GM12878 (cell line): Measurements from ENCODE around the gene FOXL3. TPM values are rescaled to one million over a fixed set of nuclear protein-coding genes. Genes with fewer than 3 reads are reported as not detected.

Source experiments
- ATAC-seq: fragments of 200-7000 bp; cut with Tn5 transposase; 3 replicates; pipeline ENCODE4 v1.9.1; 2020; ENCODE audit warnings: mild to moderate bottlenecking, moderate library complexity
- BruUV-seq: library from RNA; stranded (reverse); fragments of 400-500 nt; replicated peaks from 2 replicates; lab custom pipeline; 2021; lab: Mats Ljungman, UMichigan
- CTCF ChIA-PET: fragments of 300-600 bp; sonication (Branson Sonifier 250); formaldehyde crosslinking; extraction: SDS; loops from one replicate; lab custom pipeline; 2021; ENCODE audit warnings: inconsistent platforms; lab: Yijun Ruan, JAX
- POLR2A ChIA-PET: fragments of 350-600 bp; formaldehyde crosslinking; extraction: SDS; loops from one replicate; lab custom pipeline; 2021; ENCODE audit warnings: inconsistent platforms; lab: Charles Lee
- RAD21 ChIA-PET: fragments of 300-600 bp; sonication (Branson Sonifier 250); formaldehyde crosslinking; loops from one replicate; lab custom pipeline; 2023; ENCODE audit warnings: antibody characterized with exemption; ENCODE audit not compliant: unreplicated experiment; lab: Charles Lee
- SMC1A ChIA-PET: fragments of 300-600 bp; sonication (Branson Sonifier 250); formaldehyde crosslinking; loops from one replicate; lab custom pipeline; 2023; ENCODE audit not compliant: unreplicated experiment, uncharacterized antibody; lab: Charles Lee
- DNase-seq: peaks from one replicate; pipeline ENCODE4 v3.0.0-alpha.2; 2011; ENCODE audit warnings: low read depth, low spot score
- FAIRE-seq: peaks from 3 replicates; lab custom pipeline; 2011; peaks lifted over from hg19 to GRCh38; lab: Jason Lieb, UNC
- H2AFZ ChIP-seq: 2 replicates; pipeline ENCODE4 v1.6.0; 2011; ENCODE audit warnings: low read depth, low read length, control low read depth; ENCODE audit not compliant: control insufficient read depth
- H3K27ac ChIP-seq: 2 replicates; pipeline ENCODE4 v1.5.1; 2011; ENCODE audit warnings: control low read depth; ENCODE audit not compliant: control insufficient read depth, insufficient read depth
- H3K27me3 ChIP-seq, 2 experiments: replicated peaks in 1 of 2; 2 replicates each; pipeline versions ENCODE4 v1.6.0 to v1.6.1; 2011; ENCODE audit warnings: low read length in 1 of 2; ENCODE audit not compliant: control insufficient read depth in 2 of 2, insufficient read depth in 2 of 2
- H3K36me3 ChIP-seq, 2 experiments: 2 replicates each; pipeline ENCODE4 v1.5.1; 2011; ENCODE audit warnings: low read length in 1 of 2; ENCODE audit not compliant: control insufficient read depth in 2 of 2, insufficient read depth in 2 of 2
- H3K4me1 ChIP-seq: 2 replicates; pipeline ENCODE4 v1.6.1; 2011; ENCODE audit warnings: mild to moderate bottlenecking, low read length, moderate library complexity, mixed read lengths; ENCODE audit not compliant: control insufficient read depth, insufficient read depth
- H3K4me2 ChIP-seq: 2 replicates; pipeline ENCODE4 v1.6.0; 2011; ENCODE audit warnings: control low read depth; ENCODE audit not compliant: control insufficient read depth, insufficient read depth
- H3K4me3 ChIP-seq: fragments of 200-600 bp; sonication (generic); 2 replicates; pipeline ENCODE4 v1.5.1; 2016
- H3K79me2 ChIP-seq: 2 replicates; pipeline ENCODE4 v1.6.0; 2011; ENCODE audit warnings: low read length; ENCODE audit not compliant: control insufficient read depth, insufficient read depth
- H3K9ac ChIP-seq: 2 replicates; pipeline ENCODE4 v1.8.0; 2011; ENCODE audit warnings: low read length, control low read depth, mixed read lengths; ENCODE audit not compliant: control insufficient read depth, insufficient read depth
- H3K9me3 ChIP-seq: replicated peaks from 3 replicates; pipeline ENCODE4 v1.5.1; 2011; ENCODE audit warnings: mild to moderate bottlenecking, low read length; ENCODE audit not compliant: control insufficient read depth, insufficient read depth
- H4K20me1 ChIP-seq: 2 replicates; pipeline ENCODE4 v1.6.0; 2011; ENCODE audit not compliant: control insufficient read depth, insufficient read depth
- EP300 ChIP-seq, 2 experiments: fragments of 150-350 bp in 1 of 2; IDR thresholded peaks; 2 replicates each; pipeline ENCODE4 v1.6.1; 2011 to 2012; ENCODE audit warnings: low read depth in 2 of 2, low read length in 2 of 2, borderline replicate concordance in 1 of 2, improper control_type of control experiment in 1 of 2, inconsistent platforms in 1 of 2; ENCODE audit not compliant: control insufficient read depth in 1 of 2
- MXI1 ChIP-seq: fragments of 150-350 bp; IDR thresholded peaks from 2 replicates; pipeline ENCODE4 v1.6.1; 2011; ENCODE audit warnings: low read depth, mild to moderate bottlenecking, inconsistent platforms, low read length, improper control_type of control experiment
- REST ChIP-seq: IDR thresholded peaks from 2 replicates; pipeline ENCODE4 v1.6.1; 2012; ENCODE audit warnings: mild to moderate bottlenecking, low read depth, low read length
- WGBS: methylation state at CpG from one replicate; pipeline ENCODE4 v1.1.6; 2016; ENCODE audit warnings: low lambda C conversion rate; ENCODE audit not compliant: insufficient replicate concordance, insufficient coverage; ENCODE audit errors: missing lambda C conversion rate; 5-methylcytosine and 5-hydroxymethylcytosine counted together
- in situ Hi-C: fragments of 300-500 bp; cut with MboI; formaldehyde crosslinking; loops from 9 replicates; pipeline ENCODE4 v1.14.3; 2018; ENCODE audit warnings: mixed read lengths
- intact Hi-C: fragments of 100-400 bp; cut with micrococcal nuclease; formaldehyde crosslinking; loops from one replicate; pipeline ENCODE4 v1.14.2; 2022; ENCODE audit not compliant: unreplicated experiment
- polyA plus RNA-seq, 11 experiments: library from polyadenylated mRNA; depleted of rRNA in 4 of 11; unstranded in 6 of 11; stranded (reverse) in 5 of 11; fragments of >200 nt; fragmentation: Nextera tagmentation in 4 of 11; fragmentation: Illumina TruSeq in 1 of 11; extraction: Ambion mirVana in 4 of 11; extraction: Trizol in 1 of 11; gene quantifications; 1 replicate in 1 of 11; 2 replicates in 10 of 11; pipeline versions ENCODE4 v1.2.1 to v1.2.3, GENCODE V29; 2011 to 2016; ENCODE audit warnings: inconsistent platforms in 2 of 11, missing spikeins in 2 of 11, low read depth in 1 of 11
- total RNA-seq, 4 experiments: library from RNA; depleted of rRNA in 3 of 4; stranded (reverse); fragments of >200 nt in 3 of 4; fragmentation: Illumina TruSeq in 1 of 4; extraction: Trizol in 1 of 4; gene quantifications; 2 replicates each; pipeline versions ENCODE4 v1.2.1 to v1.2.3, GENCODE V29; 2013 to 2021

The FOXL3 gene
- total and polyA plus RNA-seq, 10 of the 15 experiments (the other 5 are each of a cell fraction or from before 2014, with no cell fraction given), result not detected

GRCh38 chr7:330511-331230, 40.7 kb downstream of the FOXL3 start:
- Histone ChIP-seq H3K9me3 (no peaks in the 10 kb centered on the region; the same call in 2 of the 3 replicates), H3K4me2 (no peak overlapping the region), H3K4me3 (no peak overlapping the region), H2AFZ (no peak overlapping the region), H4K20me1 (no peaks in the 10 kb centered on the region), H3K4me1 (no peaks in the 10 kb centered on the region), H3K27me3 (no peaks in the 10 kb centered on the region), H3K79me2 (no peaks in the 10 kb centered on the region), H3K27ac (no peak overlapping the region), H3K36me3 (no peaks in the 10 kb centered on the region), H3K9ac (no peak overlapping the region)
- DNase-seq (no peak), FAIRE-seq (no peak), ATAC-seq (no peak)
- ChIA-PET RAD21 (no interaction called here), CTCF (interaction anchor here (0.7 kb wide), 1 partner anchor 542 kb away, joined by 4 read pairs; no protein-coding TSS in a partner anchor), SMC1A (no interaction called here), POLR2A (no interaction called here)
- intact Hi-C loops (no loop called here), in situ Hi-C loops (no loop called here)
- 37% methylated on average over 14 of the region's 16 CpGs for WGBS
- TF ChIP-seq REST, result no peak
- no peak for TF ChIP-seq MXI1
- no peak for TF ChIP-seq EP300 (IDR thresholded peaks at IDR 0.05; ENCODE audit: borderline replicate concordance in 1 of 2, control insufficient read depth in 1 of 2, low read depth in 2 of 2, low read length in 2 of 2)
- no TSS peak for BruUV-seq
